ACHN (cell line): ENCODE data around the gene SIGMAR1.

ENCODE experiments used
- DNase-seq: peaks from one replicate; pipeline ENCODE4 v3.0.0-alpha.2; 2015
- in situ Hi-C: cut with HindIII; loops from 2 replicates; pipeline ENCODE4 v1.10.0; 2017; ENCODE audit warnings: low sequenced_read_pairs, low pct_ligation_motif_present, low pct_unique_long_range_greater_than_20kb

SIGMAR1 gene

GRCh38 chr9:34635556-34635955 is 2.0 kb downstream of the SIGMAR1 start:
- in situ Hi-C loops: no loop called here

GRCh38 chr9:34634551-34635248 is 2.9 kb downstream of the SIGMAR1 start:
- in situ Hi-C loops: no loop called here
- DNase-seq: no peak

More at GRCh38 chr9:34635556-34635955, 2.0 kb downstream of the SIGMAR1 start:
- DNase-seq: no peak

- in situ Hi-C loops: no loop called here
Observed at GRCh38 chr9:34633851-34634550, 3.6 kb downstream of the SIGMAR1 start.

GRCh38 chr9:34633166-34633565 is 4.4 kb downstream of the SIGMAR1 start:
- DNase-seq: no peak
- in situ Hi-C loops: no loop called here

More at GRCh38 chr9:34633851-34634550, 3.6 kb downstream of the SIGMAR1 start:
- DNase-seq: peak; percentile 54

GRCh38 chr9:34630402-34631154 is 7.0 kb downstream of the SIGMAR1 start:
- no peak for DNase-seq
- in situ Hi-C loops: no loop called here

- in situ Hi-C loops: no loop called here
- DNase-seq: no peak
Observed at GRCh38 chr9:34629491-34629808, 8.1 kb downstream of the SIGMAR1 start.

GRCh38 chr9:34628656-34629490 is 8.7 kb downstream of the SIGMAR1 start, which contains the start of gene ARID3C:
ARID3C (minus strand) TSS chr9:34629066; CDS start chr9:34628014, 1,052 bp downstream.
- no peak for DNase-seq
- in situ Hi-C loops: no loop called here

GRCh38 chr9:34627716-34628655 is 9.6 kb downstream of the SIGMAR1 start:
- no peak for DNase-seq
- in situ Hi-C loops: no loop called here

GRCh38 chr9:34625186-34625486 is 12.5 kb downstream of the SIGMAR1 start:
- no peak for DNase-seq
- in situ Hi-C loops: no loop called here

- in situ Hi-C loops: no loop called here
- DNase-seq: no peak
Observed at GRCh38 chr9:34624475-34625185, 13.0 kb downstream of the SIGMAR1 start.

- in situ Hi-C loops: no loop called here
- DNase-seq: no peak
Observed at GRCh38 chr9:34623374-34624235, 14.0 kb downstream of the SIGMAR1 start.

- DNase-seq: peak; percentile 89
- in situ Hi-C loops: no loop called here
Observed at GRCh38 chr9:34620061-34620994, 17.3 kb downstream of the SIGMAR1 start, which contains the start of gene DCTN3. DCTN3 (minus strand) TSS chr9:34620495; CDS start chr9:34620464, 31 bp downstream.

GRCh38 chr9:34615132-34615531 is 22.5 kb downstream of the SIGMAR1 start:
- in situ Hi-C loops: no loop called here
- DNase-seq: no peak

- peak; percentile 81 for DNase-seq
- in situ Hi-C loops: no loop called here
Observed at GRCh38 chr9:34612788-34613390, 24.7 kb downstream of the SIGMAR1 start.
